Measurements from ENCODE around the gene USP2. TPM values are rescaled to one million over a fixed set of nuclear protein-coding genes. Genes with fewer than 3 reads are reported as not detected.

USP2 gene
- total RNA-seq, 2 donors from 2014 or later, result 38.9 to 58.7 TPM

GRCh38 chr11:119373921-119374631 is 7.4 kb downstream of the USP2 start:
- TF ChIP-seq CTCF (IDR thresholded peaks at IDR 0.05), result peak; percentile 79 to 91
- H3K27ac ChIP-seq, result peak overlapping the region; percentile 94
- H3K9me3 ChIP-seq, result no peaks in the 10 kb centered on the region
- H3K36me3 ChIP-seq, result no peaks in the 10 kb centered on the region
- H3K4me1 ChIP-seq, result peaks cover 0 to 86% of the 10 kb centered on the region in 2 donors
- no peak for DNase-seq (ENCODE audit: low spot score)
- no peak overlapping the region for H3K4me3 ChIP-seq
- H3K27me3 ChIP-seq, result no peaks in the 10 kb centered on the region

- Histone ChIP-seq H3K36me3 (no peaks in the 10 kb centered on the region), H3K27ac (peak overlapping the region; percentile 94), H3K4me1 (peaks cover 0 to 94% of the 10 kb centered on the region in 2 donors), H3K9me3 (no peaks in the 10 kb centered on the region), H3K27me3 (no peaks in the 10 kb centered on the region), H3K4me3 (no peak overlapping the region)
- DNase-seq (ENCODE audit: low spot score), result no peak
- no peak for TF ChIP-seq CTCF (IDR thresholded peaks at IDR 0.05)
These were observed 8.2 kb downstream of the USP2 start for GRCh38 chr11:119373059-119373920.

GRCh38 chr11:119372260-119373058 is 9.0 kb downstream of the USP2 start:
- DNase-seq (ENCODE audit: low spot score), result no peak
- Histone ChIP-seq H3K9me3 (no peaks in the 10 kb centered on the region), H3K27me3 (no peaks in the 10 kb centered on the region), H3K27ac (peak overlapping the region; percentile 94), H3K36me3 (no peaks in the 10 kb centered on the region), H3K4me3 (no peak overlapping the region), H3K4me1 (peaks cover 0 to 98% of the 10 kb centered on the region in 2 donors)
- no peak for TF ChIP-seq CTCF (IDR thresholded peaks at IDR 0.05)

- peak in 1 of 2 donors; percentile 46 for TF ChIP-seq CTCF (IDR thresholded peaks at IDR 0.05)
- H3K27ac ChIP-seq, result peak overlapping the region; percentile 94
- H3K27me3 ChIP-seq, result no peaks in the 10 kb centered on the region
- no peak overlapping the region for H3K4me3 ChIP-seq
- H3K9me3 ChIP-seq, result no peaks in the 10 kb centered on the region
- no peaks in the 10 kb centered on the region for H3K36me3 ChIP-seq
- H3K4me1 ChIP-seq, result peaks cover 0 to 99% of the 10 kb centered on the region in 2 donors
- DNase-seq (ENCODE audit: low spot score), result no peak
These were observed 9.7 kb downstream of the USP2 start for GRCh38 chr11:119371778-119372182.

GRCh38 chr11:119371067-119371601 is 10.4 kb downstream of the USP2 start:
- Histone ChIP-seq H3K4me1 (peaks cover 0 to 99% of the 10 kb centered on the region in 2 donors), H3K27ac (peak overlapping the region; percentile 94), H3K36me3 (no peaks in the 10 kb centered on the region), H3K9me3 (no peaks in the 10 kb centered on the region), H3K4me3 (no peak overlapping the region), H3K27me3 (no peaks in the 10 kb centered on the region)
- no peak for TF ChIP-seq CTCF (IDR thresholded peaks at IDR 0.05)
- no peak for DNase-seq (ENCODE audit: low spot score)

Measured in right atrium auricular region (tissue), 2 donors.